KMS-11 (cell line): ENCODE measurements around the gene ZFAND3.

Source experiments
- H2AFZ ChIP-seq: fragments of 200-600 bp; sonication (generic); 2 replicates; pipeline ENCODE4 v1.6.1; 2016; ENCODE audit warnings: antibody characterized with exemption, mixed run types, low read depth
- H3K27ac ChIP-seq: fragments of 200-600 bp; sonication (generic); 2 replicates; pipeline ENCODE4 v1.6.1; 2016; ENCODE audit warnings: mild to moderate bottlenecking, mixed run types
- H3K27me3 ChIP-seq: fragments of 200-600 bp; sonication (generic); 2 replicates; pipeline ENCODE4 v1.6.1; 2017; ENCODE audit warnings: mild to moderate bottlenecking, low read depth, mixed run types, moderate library complexity; ENCODE audit not compliant: insufficient read depth
- H3K36me3 ChIP-seq: fragments of 200-600 bp; sonication (generic); 2 replicates; pipeline ENCODE4 v1.6.1; 2017; ENCODE audit warnings: mild to moderate bottlenecking, mixed run types; ENCODE audit not compliant: insufficient read depth
- H3K4me1 ChIP-seq: fragments of 200-600 bp; sonication (generic); 2 replicates; pipeline ENCODE4 v1.6.1; 2016; ENCODE audit warnings: mild to moderate bottlenecking, low read depth, mixed run types; ENCODE audit not compliant: poor library complexity, severe bottlenecking
- H3K4me2 ChIP-seq: fragments of 200-600 bp; sonication (generic); 2 replicates; pipeline ENCODE4 v1.7.0; 2016; ENCODE audit warnings: mild to moderate bottlenecking, mixed run types
- H3K4me3 ChIP-seq: fragments of 200-600 bp; sonication (generic); IDR thresholded peaks from 2 replicates; pipeline ENCODE4 v1.6.1; 2017; ENCODE audit warnings: low read depth, low read length, mixed read lengths; ENCODE audit not compliant: insufficient read depth
- H3K79me2 ChIP-seq: fragments of 200-600 bp; sonication (generic); 2 replicates; pipeline ENCODE4 v1.6.1; 2016; ENCODE audit warnings: low read depth, mixed run types; ENCODE audit not compliant: insufficient read depth
- H3K9ac ChIP-seq: fragments of 200-600 bp; sonication (generic); 2 replicates; pipeline ENCODE4 v1.6.1; 2016; ENCODE audit warnings: mild to moderate bottlenecking, mixed run types
- H4K20me1 ChIP-seq: fragments of 200-600 bp; sonication (generic); 2 replicates; pipeline ENCODE4 v1.6.1; 2016; ENCODE audit warnings: mild to moderate bottlenecking, mixed run types; ENCODE audit not compliant: insufficient read depth
- CTCF ChIP-seq: fragments of 200-600 bp; sonication (generic); conservative IDR thresholded peaks from 2 replicates; pipeline ENCODE4 v1.6.1; 2017; ENCODE audit warnings: low read depth, mild to moderate bottlenecking, antibody characterized with exemption, low read length, moderate library complexity, mixed read lengths

Gene ZFAND3

GRCh38 chr6:37779111-37779800 is 40.3 kb upstream of the ZFAND3 start:
- no peaks in the 10 kb centered on the region for H4K20me1 ChIP-seq
- H3K36me3 ChIP-seq = no peaks in the 10 kb centered on the region
- peak overlapping the region; percentile 91 for H3K4me2 ChIP-seq
- peaks cover 65% of the 10 kb centered on the region for H3K4me1 ChIP-seq
- peak overlapping the region; percentile 81; the same call in 1 of the 2 replicates for H3K9ac ChIP-seq
- TF ChIP-seq CTCF = no peak
- H2AFZ ChIP-seq = peak overlapping the region; percentile 72; the same call in 1 of the 2 replicates
- H3K27me3 ChIP-seq = no peaks in the 10 kb centered on the region
- H3K27ac ChIP-seq = peak overlapping the region; percentile 95
- H3K4me3 ChIP-seq = no peak overlapping the region
- H3K79me2 ChIP-seq = no peaks in the 10 kb centered on the region

- no peaks in the 10 kb centered on the region for H3K79me2 ChIP-seq
- peaks cover 65% of the 10 kb centered on the region for H3K4me1 ChIP-seq
- H3K27ac ChIP-seq = peak overlapping the region; percentile 53; the same call in 1 of the 2 replicates
- H2AFZ ChIP-seq = no peak overlapping the region; the same call in 1 of the 2 replicates
- H4K20me1 ChIP-seq = no peaks in the 10 kb centered on the region
- no peak overlapping the region for H3K4me3 ChIP-seq
- peak overlapping the region; percentile 8; the same call in 1 of the 2 replicates for H3K9ac ChIP-seq
- TF ChIP-seq CTCF = no peak
- H3K4me2 ChIP-seq = peak overlapping the region; percentile 91
- H3K36me3 ChIP-seq = no peaks in the 10 kb centered on the region
- no peaks in the 10 kb centered on the region for H3K27me3 ChIP-seq
Observed at GRCh38 chr6:37779902-37780628, 39.5 kb upstream of the ZFAND3 start.

- Histone ChIP-seq H3K36me3 (no peaks in the 10 kb centered on the region), H3K27me3 (no peaks in the 10 kb centered on the region), H3K9ac (no peak overlapping the region), H3K4me3 (no peak overlapping the region), H3K27ac (no peak overlapping the region), H3K79me2 (no peaks in the 10 kb centered on the region), H3K4me2 (no peak overlapping the region), H3K4me1 (peaks cover 48% of the 10 kb centered on the region), H4K20me1 (no peaks in the 10 kb centered on the region), H2AFZ (no peak overlapping the region)
- no peak for TF ChIP-seq CTCF
Observed at GRCh38 chr6:37781788-37782187, 37.7 kb upstream of the ZFAND3 start.

GRCh38 chr6:37783025-37783855 is 36.3 kb upstream of the ZFAND3 start:
- Histone ChIP-seq H3K4me2 (no peak overlapping the region), H3K9ac (no peak overlapping the region), H3K4me3 (no peak overlapping the region)

More at GRCh38 chr6:37783025-37783855, 36.3 kb upstream of the ZFAND3 start:
- no peaks in the 10 kb centered on the region for H3K27me3 ChIP-seq
- TF ChIP-seq CTCF = no peak
- no peaks in the 10 kb centered on the region for H3K36me3 ChIP-seq
- no peaks in the 10 kb centered on the region for H4K20me1 ChIP-seq
- H3K79me2 ChIP-seq = no peaks in the 10 kb centered on the region
- H3K27ac ChIP-seq = no peak overlapping the region
- no peak overlapping the region for H2AFZ ChIP-seq
- peaks cover 35% of the 10 kb centered on the region for H3K4me1 ChIP-seq
